GM12878 (cell line): ENCODE data around the gene DHDH. TPM values are rescaled to one million over a fixed set of nuclear protein-coding genes. Genes with fewer than 3 reads are reported as not detected.

ENCODE experiments used
- ATAC-seq: fragments of 200-7000 bp; cut with Tn5 transposase; 3 replicates; pipeline ENCODE4 v1.9.1; 2020; ENCODE audit warnings: mild to moderate bottlenecking, moderate library complexity
- BruUV-seq: library from RNA; stranded (reverse); fragments of 400-500 nt; replicated peaks from 2 replicates; lab custom pipeline; 2021; lab: Mats Ljungman, UMichigan
- CTCF ChIA-PET: fragments of 300-600 bp; sonication (Branson Sonifier 250); formaldehyde crosslinking; extraction: SDS; loops from one replicate; lab custom pipeline; 2021; ENCODE audit warnings: inconsistent platforms; lab: Yijun Ruan, JAX
- POLR2A ChIA-PET: fragments of 350-600 bp; formaldehyde crosslinking; extraction: SDS; loops from one replicate; lab custom pipeline; 2021; ENCODE audit warnings: inconsistent platforms; lab: Charles Lee
- RAD21 ChIA-PET: fragments of 300-600 bp; sonication (Branson Sonifier 250); formaldehyde crosslinking; loops from one replicate; lab custom pipeline; 2023; ENCODE audit warnings: antibody characterized with exemption; ENCODE audit not compliant: unreplicated experiment; lab: Charles Lee
- SMC1A ChIA-PET: fragments of 300-600 bp; sonication (Branson Sonifier 250); formaldehyde crosslinking; loops from one replicate; lab custom pipeline; 2023; ENCODE audit not compliant: unreplicated experiment, uncharacterized antibody; lab: Charles Lee
- DNase-seq: peaks from one replicate; pipeline ENCODE4 v3.0.0-alpha.2; 2011; ENCODE audit warnings: low read depth, low spot score
- FAIRE-seq: peaks from 3 replicates; lab custom pipeline; 2011; peaks lifted over from hg19 to GRCh38; lab: Jason Lieb, UNC
- H2AFZ ChIP-seq: 2 replicates; pipeline ENCODE4 v1.6.0; 2011; ENCODE audit warnings: low read depth, low read length, control low read depth; ENCODE audit not compliant: control insufficient read depth
- H3K27ac ChIP-seq: 2 replicates; pipeline ENCODE4 v1.5.1; 2011; ENCODE audit warnings: control low read depth; ENCODE audit not compliant: control insufficient read depth, insufficient read depth
- H3K27me3 ChIP-seq, 2 experiments: replicated peaks in 1 of 2; 2 replicates each; pipeline versions ENCODE4 v1.6.0 to v1.6.1; 2011; ENCODE audit warnings: low read length in 1 of 2; ENCODE audit not compliant: control insufficient read depth in 2 of 2, insufficient read depth in 2 of 2
- H3K36me3 ChIP-seq, 2 experiments: 2 replicates each; pipeline ENCODE4 v1.5.1; 2011; ENCODE audit warnings: low read length in 1 of 2; ENCODE audit not compliant: control insufficient read depth in 2 of 2, insufficient read depth in 2 of 2
- H3K4me1 ChIP-seq: 2 replicates; pipeline ENCODE4 v1.6.1; 2011; ENCODE audit warnings: mild to moderate bottlenecking, low read length, moderate library complexity, mixed read lengths; ENCODE audit not compliant: control insufficient read depth, insufficient read depth
- H3K4me2 ChIP-seq: 2 replicates; pipeline ENCODE4 v1.6.0; 2011; ENCODE audit warnings: control low read depth; ENCODE audit not compliant: control insufficient read depth, insufficient read depth
- H3K4me3 ChIP-seq: fragments of 200-600 bp; sonication (generic); 2 replicates; pipeline ENCODE4 v1.5.1; 2016
- H3K79me2 ChIP-seq: 2 replicates; pipeline ENCODE4 v1.6.0; 2011; ENCODE audit warnings: low read length; ENCODE audit not compliant: control insufficient read depth, insufficient read depth
- H3K9ac ChIP-seq: 2 replicates; pipeline ENCODE4 v1.8.0; 2011; ENCODE audit warnings: low read length, control low read depth, mixed read lengths; ENCODE audit not compliant: control insufficient read depth, insufficient read depth
- H3K9me3 ChIP-seq: replicated peaks from 3 replicates; pipeline ENCODE4 v1.5.1; 2011; ENCODE audit warnings: mild to moderate bottlenecking, low read length; ENCODE audit not compliant: control insufficient read depth, insufficient read depth
- H4K20me1 ChIP-seq: 2 replicates; pipeline ENCODE4 v1.6.0; 2011; ENCODE audit not compliant: control insufficient read depth, insufficient read depth
- BHLHE40 ChIP-seq, 2 experiments: fragments of 450-650 bp in 1 of 2; IDR thresholded peaks; 2 replicates each; pipeline ENCODE4 v1.6.1; 2011 to 2017; ENCODE audit warnings: low read depth in 2 of 2, borderline replicate concordance in 1 of 2, improper control_type of control experiment in 1 of 2, low read length in 1 of 2, mild to moderate bottlenecking in 1 of 2
- CBFB ChIP-seq: IDR thresholded peaks from 2 replicates; pipeline ENCODE4 v1.6.1; 2016; ENCODE audit warnings: antibody characterized with exemption, low read depth
- CHD4 ChIP-seq: fragments of 200-600 bp; sonication (generic); IDR thresholded peaks from 2 replicates; pipeline ENCODE4 v1.6.1; 2016; ENCODE audit warnings: mild to moderate bottlenecking
- DPF2 ChIP-seq: fragments of 450-650 bp; IDR thresholded peaks from 2 replicates; pipeline ENCODE4 v1.6.1; 2017; ENCODE audit warnings: mild to moderate bottlenecking
- HDAC2 ChIP-seq: fragments of 200-600 bp; sonication (generic); IDR thresholded peaks from 2 replicates; pipeline ENCODE4 v1.6.1; 2017
- NFYA ChIP-seq: IDR thresholded peaks from 2 replicates; pipeline ENCODE4 v1.6.1; 2011; ENCODE audit warnings: low read depth, mild to moderate bottlenecking, low read length, improper control_type of control experiment, borderline replicate concordance
- POU2F2 ChIP-seq: IDR thresholded peaks from 3 replicates; pipeline ENCODE4 v1.6.1; 2011; ENCODE audit warnings: low read depth, mild to moderate bottlenecking, low read length, borderline replicate concordance
- RCOR1 ChIP-seq: conservative IDR thresholded peaks from 2 replicates; pipeline ENCODE4 v1.6.1; 2012; ENCODE audit warnings: low read depth, low read length, improper control_type of control experiment
- WGBS: methylation state at CpG from one replicate; pipeline ENCODE4 v1.1.6; 2016; ENCODE audit warnings: low lambda C conversion rate; ENCODE audit not compliant: insufficient replicate concordance, insufficient coverage; ENCODE audit errors: missing lambda C conversion rate; 5-methylcytosine and 5-hydroxymethylcytosine counted together
- in situ Hi-C: fragments of 300-500 bp; cut with MboI; formaldehyde crosslinking; loops from 9 replicates; pipeline ENCODE4 v1.14.3; 2018; ENCODE audit warnings: mixed read lengths
- intact Hi-C: fragments of 100-400 bp; cut with micrococcal nuclease; formaldehyde crosslinking; loops from one replicate; pipeline ENCODE4 v1.14.2; 2022; ENCODE audit not compliant: unreplicated experiment
- polyA plus RNA-seq, 11 experiments: library from polyadenylated mRNA; depleted of rRNA in 4 of 11; unstranded in 6 of 11; stranded (reverse) in 5 of 11; fragments of >200 nt; fragmentation: Nextera tagmentation in 4 of 11; fragmentation: Illumina TruSeq in 1 of 11; extraction: Ambion mirVana in 4 of 11; extraction: Trizol in 1 of 11; gene quantifications; 1 replicate in 1 of 11; 2 replicates in 10 of 11; pipeline versions ENCODE4 v1.2.1 to v1.2.3, GENCODE V29; 2011 to 2016; ENCODE audit warnings: inconsistent platforms in 2 of 11, missing spikeins in 2 of 11, low read depth in 1 of 11
- total RNA-seq, 4 experiments: library from RNA; depleted of rRNA in 3 of 4; stranded (reverse); fragments of >200 nt in 3 of 4; fragmentation: Illumina TruSeq in 1 of 4; extraction: Trizol in 1 of 4; gene quantifications; 2 replicates each; pipeline versions ENCODE4 v1.2.1 to v1.2.3, GENCODE V29; 2013 to 2021
- TF ChIP-seq, protein P1 (sequence below): fragments of 150-350 bp; IDR thresholded peaks from 2 replicates; pipeline ENCODE4 v1.6.1; 2014; ENCODE audit warnings: mild to moderate bottlenecking, low read depth, low read length
- TF ChIP-seq, protein P2 (sequence below): IDR thresholded peaks from 2 replicates; pipeline ENCODE4 v1.6.1; 2011; ENCODE audit warnings: low read depth, mild to moderate bottlenecking, low read length, moderate library complexity, borderline replicate concordance; ENCODE audit errors: extremely low read depth
- TF ChIP-seq, protein P3 (sequence below): fragments of 450-650 bp; IDR thresholded peaks from 2 replicates; pipeline ENCODE4 v1.6.1; 2018; ENCODE audit warnings: mild to moderate bottlenecking, low read depth, moderate library complexity; ENCODE audit not compliant: partially characterized antibody
- TF ChIP-seq, protein P4 (sequence below): fragments of 450-650 bp; IDR thresholded peaks from 2 replicates; pipeline ENCODE4 v1.6.1; 2017; ENCODE audit warnings: mild to moderate bottlenecking, moderate library complexity

DHDH gene
- total and polyA plus RNA-seq, 10 of the 15 experiments (the other 5 are each of a cell fraction or from before 2014, with no cell fraction given) = 0.13 to 0.21 (median 0.15) TPM; not detected in 7

DNA sequence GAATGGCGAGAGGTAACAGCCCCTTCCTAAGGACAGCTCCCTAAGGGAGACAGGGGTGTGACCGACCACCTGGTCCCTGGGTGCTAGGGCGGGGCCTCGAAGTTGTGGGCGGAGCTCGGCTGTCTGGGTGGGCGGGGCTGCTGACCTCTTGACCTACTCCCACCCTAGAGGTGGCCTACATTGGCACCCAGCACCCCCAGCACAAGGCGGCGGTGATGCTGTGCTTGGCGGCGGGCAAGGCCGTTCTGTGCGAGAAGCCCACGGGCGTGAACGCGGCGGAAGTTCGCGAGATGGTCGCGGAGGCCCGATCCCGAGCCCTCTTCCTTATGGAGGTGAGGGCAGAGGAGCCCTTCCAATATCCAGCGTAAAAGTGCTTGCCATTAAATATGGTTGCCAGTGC lies 2.4 kb downstream of the DHDH start:
- H3K79me2 ChIP-seq = no peaks in the 10 kb centered on the region
- H3K27ac ChIP-seq = no peak overlapping the region
- H3K4me2 ChIP-seq = no peak overlapping the region
- 0 out of 4 replicates have a peak, but pooled peaks cover 0 to 1% of the 10 kb centered on the region in 2 experiments for H3K27me3 ChIP-seq
- intact Hi-C loops = no loop called here
- SMC1A ChIA-PET = no interaction called here
- no peak overlapping the region for H3K4me3 ChIP-seq
- DNase-seq (no peak), ATAC-seq (no peak), FAIRE-seq (no peak)
- POLR2A ChIA-PET = no interaction called here
- CTCF ChIA-PET = interaction anchor here (1.7 kb wide), 1 partner anchor 34 kb away, joined by 4 read pairs; no protein-coding TSS in a partner anchor
- no peak overlapping the region for H3K9ac ChIP-seq
- H4K20me1 ChIP-seq = no peaks in the 10 kb centered on the region
- RAD21 ChIA-PET = no interaction called here
- no peaks in the 10 kb centered on the region for H3K36me3 ChIP-seq
- H2AFZ ChIP-seq = no peak overlapping the region
- H3K9me3 ChIP-seq = no peaks in the 10 kb centered on the region; the same call in 2 of the 3 replicates
- WGBS = 88% methylated on average over 25 of the region's 25 CpGs
- BruUV-seq = no TSS peak
- peaks cover 7% of the 10 kb centered on the region; the same call in 1 of the 2 replicates for H3K4me1 ChIP-seq
- in situ Hi-C loops = no loop called here
- no peak for TF ChIP-seq CHD4
- TF ChIP-seq NFYA = no peak
- no peak for TF ChIP-seq CBFB
- TF ChIP-seq, protein P1, sequence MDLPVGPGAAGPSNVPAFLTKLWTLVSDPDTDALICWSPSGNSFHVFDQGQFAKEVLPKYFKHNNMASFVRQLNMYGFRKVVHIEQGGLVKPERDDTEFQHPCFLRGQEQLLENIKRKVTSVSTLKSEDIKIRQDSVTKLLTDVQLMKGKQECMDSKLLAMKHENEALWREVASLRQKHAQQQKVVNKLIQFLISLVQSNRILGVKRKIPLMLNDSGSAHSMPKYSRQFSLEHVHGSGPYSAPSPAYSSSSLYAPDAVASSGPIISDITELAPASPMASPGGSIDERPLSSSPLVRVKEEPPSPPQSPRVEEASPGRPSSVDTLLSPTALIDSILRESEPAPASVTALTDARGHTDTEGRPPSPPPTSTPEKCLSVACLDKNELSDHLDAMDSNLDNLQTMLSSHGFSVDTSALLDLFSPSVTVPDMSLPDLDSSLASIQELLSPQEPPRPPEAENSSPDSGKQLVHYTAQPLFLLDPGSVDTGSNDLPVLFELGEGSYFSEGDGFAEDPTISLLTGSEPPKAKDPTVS = no peak
- no peak for TF ChIP-seq HDAC2
- TF ChIP-seq, protein P2, sequence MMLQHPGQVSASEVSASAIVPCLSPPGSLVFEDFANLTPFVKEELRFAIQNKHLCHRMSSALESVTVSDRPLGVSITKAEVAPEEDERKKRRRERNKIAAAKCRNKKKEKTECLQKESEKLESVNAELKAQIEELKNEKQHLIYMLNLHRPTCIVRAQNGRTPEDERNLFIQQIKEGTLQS = no peak
- TF ChIP-seq BHLHE40 (IDR thresholded peaks at IDR 0.05; ENCODE audit: borderline replicate concordance in 1 of 2, low read depth in 2 of 2, low read length in 1 of 2) = no peak
- no peak for TF ChIP-seq DPF2
- TF ChIP-seq RCOR1 = no peak
- TF ChIP-seq, protein P3, sequence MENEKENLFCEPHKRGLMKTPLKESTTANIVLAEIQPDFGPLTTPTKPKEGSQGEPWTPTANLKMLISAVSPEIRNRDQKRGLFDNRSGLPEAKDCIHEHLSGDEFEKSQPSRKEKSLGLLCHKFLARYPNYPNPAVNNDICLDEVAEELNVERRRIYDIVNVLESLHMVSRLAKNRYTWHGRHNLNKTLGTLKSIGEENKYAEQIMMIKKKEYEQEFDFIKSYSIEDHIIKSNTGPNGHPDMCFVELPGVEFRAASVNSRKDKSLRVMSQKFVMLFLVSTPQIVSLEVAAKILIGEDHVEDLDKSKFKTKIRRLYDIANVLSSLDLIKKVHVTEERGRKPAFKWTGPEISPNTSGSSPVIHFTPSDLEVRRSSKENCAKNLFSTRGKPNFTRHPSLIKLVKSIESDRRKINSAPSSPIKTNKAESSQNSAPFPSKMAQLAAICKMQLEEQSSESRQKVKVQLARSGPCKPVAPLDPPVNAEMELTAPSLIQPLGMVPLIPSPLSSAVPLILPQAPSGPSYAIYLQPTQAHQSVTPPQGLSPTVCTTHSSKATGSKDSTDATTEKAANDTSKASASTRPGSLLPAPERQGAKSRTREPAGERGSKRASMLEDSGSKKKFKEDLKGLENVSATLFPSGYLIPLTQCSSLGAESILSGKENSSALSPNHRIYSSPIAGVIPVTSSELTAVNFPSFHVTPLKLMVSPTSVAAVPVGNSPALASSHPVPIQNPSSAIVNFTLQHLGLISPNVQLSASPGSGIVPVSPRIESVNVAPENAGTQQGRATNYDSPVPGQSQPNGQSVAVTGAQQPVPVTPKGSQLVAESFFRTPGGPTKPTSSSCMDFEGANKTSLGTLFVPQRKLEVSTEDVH = no peak
- TF ChIP-seq, protein P4, sequence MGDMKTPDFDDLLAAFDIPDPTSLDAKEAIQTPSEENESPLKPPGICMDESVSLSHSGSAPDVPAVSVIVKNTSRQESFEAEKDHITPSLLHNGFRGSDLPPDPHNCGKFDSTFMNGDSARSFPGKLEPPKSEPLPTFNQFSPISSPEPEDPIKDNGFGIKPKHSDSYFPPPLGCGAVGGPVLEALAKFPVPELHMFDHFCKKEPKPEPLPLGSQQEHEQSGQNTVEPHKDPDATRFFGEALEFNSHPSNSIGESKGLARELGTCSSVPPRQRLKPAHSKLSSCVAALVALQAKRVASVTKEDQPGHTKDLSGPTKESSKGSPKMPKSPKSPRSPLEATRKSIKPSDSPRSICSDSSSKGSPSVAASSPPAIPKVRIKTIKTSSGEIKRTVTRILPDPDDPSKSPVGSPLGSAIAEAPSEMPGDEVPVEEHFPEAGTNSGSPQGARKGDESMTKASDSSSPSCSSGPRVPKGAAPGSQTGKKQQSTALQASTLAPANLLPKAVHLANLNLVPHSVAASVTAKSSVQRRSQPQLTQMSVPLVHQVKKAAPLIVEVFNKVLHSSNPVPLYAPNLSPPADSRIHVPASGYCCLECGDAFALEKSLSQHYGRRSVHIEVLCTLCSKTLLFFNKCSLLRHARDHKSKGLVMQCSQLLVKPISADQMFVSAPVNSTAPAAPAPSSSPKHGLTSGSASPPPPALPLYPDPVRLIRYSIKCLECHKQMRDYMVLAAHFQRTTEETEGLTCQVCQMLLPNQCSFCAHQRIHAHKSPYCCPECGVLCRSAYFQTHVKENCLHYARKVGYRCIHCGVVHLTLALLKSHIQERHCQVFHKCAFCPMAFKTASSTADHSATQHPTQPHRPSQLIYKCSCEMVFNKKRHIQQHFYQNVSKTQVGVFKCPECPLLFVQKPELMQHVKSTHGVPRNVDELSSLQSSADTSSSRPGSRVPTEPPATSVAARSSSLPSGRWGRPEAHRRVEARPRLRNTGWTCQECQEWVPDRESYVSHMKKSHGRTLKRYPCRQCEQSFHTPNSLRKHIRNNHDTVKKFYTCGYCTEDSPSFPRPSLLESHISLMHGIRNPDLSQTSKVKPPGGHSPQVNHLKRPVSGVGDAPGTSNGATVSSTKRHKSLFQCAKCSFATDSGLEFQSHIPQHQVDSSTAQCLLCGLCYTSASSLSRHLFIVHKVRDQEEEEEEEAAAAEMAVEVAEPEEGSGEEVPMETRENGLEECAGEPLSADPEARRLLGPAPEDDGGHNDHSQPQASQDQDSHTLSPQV = no peak
- no peak for TF ChIP-seq POU2F2
